ENCODE results near the gene ADAMTS9.

ADAMTS9 gene

GRCh38 chr3:64475037-64475436 lies 212.8 kb downstream of the ADAMTS9 start:
- Histone ChIP-seq H3K36me3 (ENCODE audit: insufficient read depth, low read length) (no peaks in the 10 kb centered on the region), H3K4me3 (ENCODE audit: low read depth in 1 of 2, low read length in 2 of 2) (no peak overlapping the region), H3K9me3 (ENCODE audit: low read length) (no peaks in the 10 kb centered on the region), H3K27me3 (ENCODE audit: control insufficient read depth in 1 of 2, insufficient read depth in 2 of 2, low read length in 2 of 2) (no peaks in the 10 kb centered on the region), H3K27ac (ENCODE audit: low read depth, low read length) (no peak overlapping the region), H3K9ac (ENCODE audit: low read length) (no peak overlapping the region), H3K4me1 (ENCODE audit: insufficient read depth, low read length) (no peaks in the 10 kb centered on the region)

GRCh38 chr3:64473466-64473865 lies 214.3 kb downstream of the ADAMTS9 start:
- no peak overlapping the region for H3K27ac ChIP-seq (ENCODE audit: low read depth, low read length)
- no peaks in the 10 kb centered on the region for H3K9me3 ChIP-seq (ENCODE audit: low read length)
- H3K36me3 ChIP-seq (ENCODE audit: insufficient read depth, low read length), result no peaks in the 10 kb centered on the region
- no peak overlapping the region for H3K9ac ChIP-seq (ENCODE audit: low read length)
- H3K4me1 ChIP-seq (ENCODE audit: insufficient read depth, low read length), result no peaks in the 10 kb centered on the region
- H3K27me3 ChIP-seq (ENCODE audit: control insufficient read depth in 1 of 2, insufficient read depth in 2 of 2, low read length in 2 of 2), result no peaks in the 10 kb centered on the region
- no peak overlapping the region for H3K4me3 ChIP-seq (ENCODE audit: low read depth in 1 of 2, low read length in 2 of 2)

DNA sequence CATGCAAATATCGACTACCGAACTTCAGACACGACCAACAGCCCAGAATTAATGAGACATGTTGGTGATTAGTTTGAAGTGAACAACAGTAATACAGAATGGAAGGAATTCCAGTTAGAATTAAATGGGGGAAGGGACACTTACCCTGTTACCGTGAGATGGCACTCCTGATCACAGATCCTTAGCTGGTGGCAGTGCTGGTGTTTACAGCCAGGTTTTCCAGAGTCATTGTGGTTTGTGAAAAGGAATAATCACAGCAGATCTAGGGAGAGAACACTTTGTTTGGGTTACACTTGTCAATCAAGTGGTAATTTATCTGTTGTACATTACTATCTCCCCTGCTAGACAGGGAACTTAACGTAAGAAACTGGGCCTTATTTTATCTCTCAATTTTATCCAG lies 217.4 kb downstream of the ADAMTS9 start:
- Histone ChIP-seq H3K27me3 (ENCODE audit: control insufficient read depth in 1 of 2, insufficient read depth in 2 of 2, low read length in 2 of 2) (no peaks in the 10 kb centered on the region), H3K9me3 (ENCODE audit: low read length) (no peaks in the 10 kb centered on the region), H3K36me3 (ENCODE audit: insufficient read depth, low read length) (no peaks in the 10 kb centered on the region), H3K4me1 (ENCODE audit: insufficient read depth, low read length) (no peaks in the 10 kb centered on the region), H3K4me3 (ENCODE audit: low read depth in 1 of 2, low read length in 2 of 2) (no peak overlapping the region), H3K27ac (ENCODE audit: low read depth, low read length) (no peak overlapping the region), H3K9ac (ENCODE audit: low read length) (no peak overlapping the region)

GRCh38 chr3:64467255-64467944 lies 220.4 kb downstream of the ADAMTS9 start:
- Histone ChIP-seq H3K27ac (ENCODE audit: low read depth, low read length) (no peak overlapping the region), H3K9me3 (ENCODE audit: low read length) (no peaks in the 10 kb centered on the region), H3K36me3 (ENCODE audit: insufficient read depth, low read length) (no peaks in the 10 kb centered on the region), H3K4me1 (ENCODE audit: insufficient read depth, low read length) (no peaks in the 10 kb centered on the region), H3K4me3 (ENCODE audit: low read depth in 1 of 2, low read length in 2 of 2) (no peak overlapping the region), H3K9ac (ENCODE audit: low read length) (no peak overlapping the region), H3K27me3 (ENCODE audit: control insufficient read depth in 1 of 2, insufficient read depth in 2 of 2, low read length in 2 of 2) (no peaks in the 10 kb centered on the region)

All from muscle layer of colon (tissue), 2 donors.